GM19240 (cell line): Measurements from ENCODE around the gene KANSL1.
"Not testable (repeated sequence)": the region's sequence is repeated elsewhere in the genome, so short reads cannot be mapped to it uniquely, and the experiment has no call there.

Source experiments
- DNase-seq: peaks from one replicate; pipeline ENCODE4 v3.0.0; 2011; ENCODE audit warnings: low spot score; ENCODE audit not compliant: insufficient read length

KANSL1 gene

DNA sequence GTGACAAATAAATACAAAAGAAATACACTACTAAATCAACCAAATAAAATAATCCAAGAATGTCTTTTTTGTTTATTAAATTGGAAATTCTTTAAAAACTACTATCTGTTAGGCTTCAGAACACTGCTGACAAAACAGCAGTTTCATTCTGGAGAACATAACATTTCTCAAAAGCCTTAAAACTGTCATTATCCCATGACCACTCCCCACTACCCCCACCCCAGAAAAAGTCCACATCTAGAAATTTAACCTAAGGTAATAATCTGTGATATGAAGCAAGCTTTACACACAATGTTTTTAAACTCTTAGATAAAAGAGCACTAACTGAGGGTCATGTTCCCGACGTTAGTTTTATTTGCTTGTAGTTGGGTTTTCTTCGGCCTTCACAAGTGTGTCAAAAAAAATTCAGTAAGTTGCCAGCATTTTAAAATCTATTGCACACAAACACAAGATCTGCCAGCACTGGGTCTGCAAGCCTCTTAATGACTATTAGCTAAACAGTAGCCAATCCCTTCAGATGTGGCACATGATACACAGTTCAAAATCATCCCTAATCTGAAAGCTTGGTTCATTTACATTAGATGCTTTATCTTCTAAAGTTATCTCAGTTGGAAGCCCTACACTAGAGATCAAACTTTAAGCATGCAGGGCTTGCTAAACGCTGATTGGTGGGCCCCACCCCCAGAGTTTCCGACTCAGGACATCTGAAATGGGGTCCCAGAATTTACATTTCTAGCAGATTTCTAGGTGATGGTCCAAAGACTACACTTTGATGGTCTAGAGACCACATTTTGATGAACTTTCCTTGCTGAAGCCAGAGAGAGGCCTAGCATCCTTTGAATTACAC is 75.2 kb downstream of the KANSL1 start:
- DNase-seq = no peak

DNA sequence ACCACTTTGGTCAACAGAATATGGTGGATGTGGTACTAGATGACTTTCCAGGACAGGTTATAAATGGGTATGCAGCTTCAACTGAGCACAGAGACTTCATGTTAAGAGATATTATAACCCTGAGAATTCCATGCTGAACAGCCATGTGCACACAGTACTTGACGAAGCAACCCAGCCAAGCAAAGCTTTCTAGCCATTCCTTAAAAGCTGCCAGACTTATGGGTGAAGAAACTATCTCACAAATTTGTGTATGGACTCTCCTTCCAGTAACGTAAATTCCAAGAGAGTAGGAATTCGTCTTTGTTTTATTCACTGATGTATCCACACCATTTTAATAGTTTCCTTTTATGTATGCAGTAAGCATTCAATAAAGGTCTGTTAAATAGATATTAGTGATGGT is 76.1 kb downstream of the KANSL1 start:
- no peak for DNase-seq

DNA sequence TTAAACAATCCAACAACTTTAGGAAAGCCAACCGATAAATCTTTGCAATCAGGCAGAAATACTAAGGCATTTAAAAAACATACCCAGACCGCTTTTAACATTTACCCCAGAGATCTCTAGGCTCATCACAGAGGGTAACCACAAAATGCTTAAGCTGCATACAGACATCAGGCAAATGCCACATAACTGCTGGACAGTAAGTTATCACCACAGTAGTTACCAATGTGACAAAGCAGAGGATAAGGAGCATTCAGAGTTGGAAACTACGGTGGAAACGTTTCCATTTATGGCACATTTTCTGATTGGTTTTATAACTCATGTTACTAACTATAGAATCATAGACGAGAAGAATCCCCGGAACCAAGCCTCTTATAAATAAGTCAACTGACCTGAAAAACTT is 77.5 kb downstream of the KANSL1 start:
- no peak for DNase-seq

DNA sequence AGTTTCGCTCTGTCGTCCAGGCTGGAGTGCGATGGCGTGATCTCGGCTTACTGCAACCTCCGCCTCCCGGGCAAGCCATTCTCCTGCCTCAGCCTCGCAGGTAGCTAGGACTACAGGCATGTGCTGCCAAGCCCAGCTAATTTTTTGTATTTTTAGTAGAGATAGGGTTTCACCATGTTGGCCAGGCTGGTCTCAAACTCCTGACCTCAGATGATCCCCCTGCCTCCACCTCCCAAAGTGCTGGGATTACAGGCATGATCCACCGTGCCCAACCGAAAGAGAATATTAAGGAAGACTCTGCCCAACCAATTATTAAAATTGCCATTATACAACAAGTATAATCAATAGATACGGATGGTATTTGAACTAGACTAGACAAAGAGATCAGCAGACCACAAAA is 82.0 kb downstream of the KANSL1 start:
- DNase-seq = not testable (repeated sequence)

DNA sequence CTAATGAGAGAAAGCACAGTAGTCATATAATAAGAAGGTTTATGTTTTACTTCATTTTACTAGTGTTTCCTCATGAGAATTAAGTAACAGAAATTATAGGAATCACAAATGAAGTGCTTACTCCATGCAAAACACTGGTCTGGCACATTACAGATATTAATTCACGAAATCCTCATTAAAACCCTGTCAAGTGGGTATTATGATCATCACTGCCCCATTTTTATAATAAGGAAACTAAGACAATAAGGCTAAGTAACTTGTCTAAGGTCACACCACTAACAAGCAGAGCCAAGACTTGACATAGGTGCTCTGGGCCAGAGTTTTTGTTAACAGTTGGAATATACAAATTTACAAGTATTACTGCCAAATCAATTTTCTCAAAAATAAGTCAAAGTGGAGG is 83.0 kb downstream of the KANSL1 start:
- DNase-seq = no peak

DNA sequence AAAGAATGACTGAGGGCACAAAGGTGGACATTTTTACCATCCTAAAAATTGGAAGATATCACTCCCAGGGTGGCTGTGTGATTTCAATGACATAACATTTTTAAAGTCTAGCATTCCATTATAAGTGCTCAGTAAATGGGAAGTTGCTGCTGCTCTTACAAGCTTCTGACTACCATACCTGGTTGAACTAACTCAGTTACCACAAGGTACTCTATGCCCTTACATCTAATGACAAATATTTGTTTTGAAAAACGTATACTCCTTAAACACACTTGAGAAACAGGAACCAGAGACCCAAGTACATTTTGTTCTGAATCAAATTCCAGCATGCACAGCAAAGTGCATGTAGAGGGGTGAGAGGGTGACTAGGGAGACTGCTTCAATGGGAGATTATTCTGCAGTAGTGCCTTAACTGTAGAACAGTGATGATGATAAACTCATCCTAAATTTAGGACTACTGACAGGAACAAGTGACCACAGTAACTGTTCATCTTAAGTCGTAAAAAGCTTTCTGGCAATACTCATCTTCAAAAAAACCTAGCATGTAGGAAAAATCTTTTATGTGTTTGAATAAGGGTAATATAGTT is 83.5 kb downstream of the KANSL1 start:
- DNase-seq = no peak

DNA sequence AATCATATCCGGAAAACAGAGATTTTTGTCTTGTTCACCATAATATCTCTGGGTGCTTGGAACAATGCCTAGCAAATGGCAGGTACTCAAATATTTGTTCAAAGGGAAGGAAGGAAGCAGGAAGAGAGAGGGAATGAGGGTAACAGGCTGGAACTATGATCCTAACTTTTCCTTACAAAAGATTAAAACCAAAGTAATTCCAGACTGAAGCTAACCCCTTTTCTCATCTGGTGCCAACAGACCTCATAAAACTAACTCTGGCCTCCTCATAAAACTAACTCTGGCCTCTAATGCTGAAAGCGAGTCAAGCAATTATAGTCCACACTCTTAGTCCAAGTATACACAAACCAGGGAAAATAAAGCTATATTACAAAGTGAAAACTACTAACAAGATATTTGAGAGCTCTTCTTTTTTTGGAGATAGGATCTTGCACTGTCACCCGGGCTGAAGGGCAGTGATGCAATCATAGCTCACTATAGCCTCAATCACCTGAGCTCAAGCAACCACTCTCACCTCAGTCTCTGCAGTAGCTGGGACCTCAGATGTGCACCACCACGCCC is 84.6 kb downstream of the KANSL1 start:
- no peak for DNase-seq

DNA sequence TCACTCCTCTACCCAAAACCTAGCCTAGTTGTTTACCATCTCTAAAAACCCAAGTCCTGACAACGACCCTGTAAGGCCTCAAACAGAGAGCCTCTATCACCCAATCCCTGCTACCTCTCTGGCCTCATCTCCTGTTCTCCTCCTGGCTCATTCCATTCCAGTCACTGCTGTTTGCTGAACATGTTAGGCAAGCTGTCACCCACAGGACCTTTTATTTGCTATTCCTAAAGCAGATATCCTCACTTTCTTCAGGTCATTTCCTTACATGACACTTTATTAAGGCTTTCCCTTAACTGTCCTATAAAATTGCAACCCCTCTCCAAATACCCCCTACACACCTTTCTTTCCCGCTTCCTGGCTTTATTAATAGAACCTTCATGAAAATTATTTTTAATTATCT is 85.1 kb downstream of the KANSL1 start:
- DNase-seq = no peak

DNA sequence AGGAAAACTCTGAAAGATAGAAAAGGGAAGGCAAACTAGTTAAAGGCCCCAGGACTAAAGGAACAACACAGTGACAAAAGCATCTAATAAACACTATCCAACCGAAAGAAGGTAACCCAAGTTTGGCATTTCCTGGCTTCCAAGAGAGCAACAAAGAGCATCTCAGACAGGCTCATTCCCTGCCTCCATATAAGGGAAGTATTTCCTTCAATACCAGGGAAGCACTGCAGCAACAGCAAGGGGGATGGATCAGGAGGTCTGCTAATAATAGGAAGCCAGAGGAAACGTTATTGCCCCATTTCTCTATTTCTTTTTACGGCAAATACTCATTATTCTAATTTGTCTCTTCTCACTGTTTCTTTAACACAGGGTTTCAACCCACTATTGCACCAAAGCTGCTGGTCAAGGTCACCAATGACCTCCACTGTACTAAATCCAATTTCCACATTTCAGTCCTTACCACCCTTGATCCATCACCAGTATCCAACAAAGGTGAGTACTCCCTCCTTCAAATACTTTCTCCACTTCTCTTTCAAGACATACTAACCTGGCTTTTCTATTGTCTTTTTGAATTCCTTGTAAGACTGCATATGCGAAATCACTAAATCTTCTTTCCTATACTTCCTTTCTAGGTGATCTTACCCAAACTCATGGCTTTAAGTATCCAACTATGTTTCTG is 86.1 kb downstream of the KANSL1 start:
- no peak for DNase-seq

DNA sequence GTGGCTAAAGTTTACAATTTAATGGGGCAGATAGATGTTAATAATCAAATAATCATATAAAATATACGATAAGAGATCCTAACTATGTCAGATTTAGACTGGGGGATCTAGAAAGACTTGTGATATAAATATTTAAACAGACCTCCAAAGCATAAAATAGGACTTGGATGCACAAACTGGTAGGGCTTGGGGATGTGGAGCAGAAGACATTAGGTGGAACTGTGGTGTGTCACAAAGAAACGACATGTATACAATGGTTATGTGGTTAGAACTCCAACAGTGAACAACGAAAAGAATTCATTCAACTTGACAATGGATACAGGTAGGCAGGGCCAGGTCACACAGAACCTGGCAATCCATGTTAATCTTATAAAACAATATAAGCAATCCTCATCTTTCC is 90.4 kb downstream of the KANSL1 start:
- DNase-seq = not testable (repeated sequence)

DNA sequence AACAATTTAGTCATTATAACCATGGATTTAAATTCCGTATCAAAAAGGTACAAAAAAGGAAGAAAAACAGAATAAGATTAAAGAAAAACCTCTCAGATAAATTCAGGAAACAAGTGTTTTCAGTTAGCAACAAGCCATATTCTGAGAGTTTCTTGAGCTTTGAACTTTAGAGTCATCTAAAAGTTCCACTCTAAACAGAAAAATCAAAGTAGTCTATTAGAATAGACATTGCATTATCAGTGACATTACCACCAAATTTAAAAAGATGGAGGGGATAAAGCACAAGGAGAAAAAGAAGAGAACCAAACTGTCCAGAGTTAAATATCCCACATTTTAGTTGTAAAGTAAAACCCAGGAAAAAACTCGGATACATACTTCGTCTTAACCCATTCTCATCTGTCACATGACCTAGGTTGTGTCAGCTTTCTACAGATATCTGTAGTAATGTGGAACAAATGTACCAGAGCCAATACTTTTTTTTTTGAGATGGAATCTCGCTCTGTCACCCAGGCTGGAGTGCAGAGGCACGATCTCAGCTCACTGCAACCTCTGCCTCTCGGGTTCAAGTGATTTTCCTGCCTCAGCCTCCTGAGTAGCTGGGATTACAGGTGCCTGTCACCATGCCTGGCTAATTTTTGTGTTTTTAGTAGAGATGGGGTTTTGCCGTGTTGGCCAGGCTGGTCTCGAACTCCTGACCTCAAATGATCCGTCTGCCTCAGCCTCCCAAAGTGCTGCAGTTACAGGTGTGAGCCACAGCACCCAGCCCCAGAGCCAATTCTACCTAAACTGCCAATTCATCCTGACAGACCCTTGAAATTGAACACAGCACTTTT is 91.2 kb downstream of the KANSL1 start:
- not testable (repeated sequence) for DNase-seq

DNA sequence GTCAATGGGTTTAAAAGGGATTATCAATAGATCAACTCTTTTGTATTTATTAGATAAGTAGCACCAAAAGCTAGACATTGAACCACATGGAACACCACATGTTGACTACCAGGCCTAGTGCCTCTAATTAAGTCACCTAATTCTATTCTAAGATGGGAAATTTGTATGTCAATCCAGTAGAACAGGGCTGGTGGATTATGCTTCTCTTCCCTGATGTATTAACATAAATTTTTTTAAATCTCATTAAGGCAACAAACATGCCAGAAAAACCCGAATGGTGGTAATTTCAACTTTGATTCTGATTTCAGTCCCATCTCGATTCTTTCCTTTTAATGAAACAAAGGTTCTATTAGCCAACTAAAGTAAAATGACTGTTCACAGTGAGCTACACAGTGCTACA is 92.6 kb downstream of the KANSL1 start:
- no peak for DNase-seq

DNA sequence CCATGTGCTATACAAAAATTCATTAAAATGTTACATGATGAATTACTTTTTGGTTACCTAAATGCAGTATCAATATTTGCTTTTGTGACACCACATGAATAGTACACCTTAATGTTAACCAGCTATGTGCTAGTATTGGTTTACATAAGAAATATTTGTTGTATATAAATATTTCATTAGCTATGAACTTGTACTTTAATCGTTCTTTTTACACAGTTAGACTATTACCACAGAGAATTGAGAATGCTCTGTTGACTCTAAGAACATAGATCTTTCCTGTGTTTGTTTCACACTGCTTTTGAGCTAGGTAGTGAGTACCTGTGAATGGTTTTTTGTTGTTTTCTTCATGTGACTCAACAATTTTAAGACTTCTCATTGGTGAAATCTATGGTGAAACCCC is 93.4 kb downstream of the KANSL1 start:
- no peak for DNase-seq

DNA sequence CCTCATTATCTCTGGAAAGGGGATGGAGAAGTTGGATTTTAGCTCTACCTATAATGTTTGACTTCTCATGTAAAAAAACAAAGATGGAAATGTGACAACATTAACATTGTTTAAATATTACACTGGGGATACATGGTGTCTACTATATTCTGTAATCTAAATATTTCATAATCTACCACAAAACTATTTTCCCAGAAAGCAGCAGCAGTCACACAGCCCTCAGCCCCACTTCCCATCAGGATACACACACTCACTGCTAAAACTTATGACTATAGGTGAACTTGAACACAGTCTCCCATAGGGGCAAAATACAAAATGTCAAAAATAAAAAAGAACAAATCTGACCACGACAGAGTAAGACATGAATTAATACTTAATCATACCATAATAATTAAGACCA is 95.7 kb downstream of the KANSL1 start:
- no peak for DNase-seq

DNA sequence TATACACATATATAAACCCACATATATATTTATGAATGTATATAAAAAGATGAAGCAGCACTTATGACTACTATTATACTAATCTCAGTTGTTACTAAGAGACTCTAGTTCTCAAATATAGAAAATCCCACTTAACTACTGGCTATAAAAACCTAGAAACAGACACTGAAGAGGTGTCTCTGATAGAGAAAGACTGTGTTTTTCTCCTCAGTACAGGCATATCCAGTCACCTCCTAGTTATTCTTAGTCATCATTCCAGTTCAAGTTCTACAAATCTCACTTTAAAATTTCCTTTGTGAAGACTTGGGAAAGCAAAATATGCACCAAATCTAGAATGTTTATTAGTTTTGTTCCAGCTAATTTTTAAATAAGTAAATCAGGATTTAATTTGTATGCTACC is 100.2 kb downstream of the KANSL1 start:
- no peak for DNase-seq

DNA sequence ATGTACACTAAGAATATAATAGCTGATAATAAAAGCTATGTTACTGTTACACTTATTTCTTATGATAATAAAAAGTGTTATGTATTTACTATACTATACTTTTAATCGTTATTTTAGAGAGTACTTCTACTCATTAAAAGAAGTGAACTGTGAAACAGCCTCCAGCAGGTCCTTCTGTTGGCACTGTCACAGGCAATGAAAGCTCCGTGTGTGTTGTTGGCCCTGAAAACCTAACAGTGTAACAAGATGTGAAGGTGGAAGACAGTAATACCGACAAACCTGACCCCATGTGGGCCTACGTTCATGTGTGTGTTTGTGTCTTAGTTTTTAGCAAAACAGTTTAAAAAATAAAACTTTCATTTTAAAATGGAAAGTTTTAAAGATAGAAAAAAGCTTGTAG is 102.4 kb downstream of the KANSL1 start:
- no peak for DNase-seq

DNA sequence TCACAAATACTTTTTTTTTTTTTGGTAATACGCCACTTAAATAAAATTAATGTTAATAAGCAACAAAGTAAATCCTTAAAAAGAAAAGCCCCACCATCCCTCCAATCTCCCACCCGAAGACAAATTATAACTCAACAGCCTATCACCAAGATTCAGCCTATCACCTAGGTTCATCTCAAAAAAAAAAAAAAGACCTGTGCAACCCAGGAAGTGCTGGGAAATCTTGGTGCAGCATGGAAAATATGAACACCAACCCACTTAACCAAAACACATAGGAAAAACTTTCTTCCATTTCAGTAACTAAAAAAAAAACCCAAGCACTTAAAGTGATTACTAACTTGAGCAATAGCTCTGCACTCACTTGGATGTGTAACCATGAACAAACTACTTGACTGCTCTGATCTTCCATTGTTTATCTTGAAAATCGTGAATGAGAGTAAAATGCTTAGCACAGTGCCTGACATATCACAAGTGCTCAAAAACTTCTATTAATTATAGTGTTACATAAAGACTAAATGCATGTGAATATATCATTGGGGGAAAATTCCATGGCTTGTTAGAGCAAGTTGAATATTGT is 103.8 kb downstream of the KANSL1 start:
- no peak for DNase-seq

DNA sequence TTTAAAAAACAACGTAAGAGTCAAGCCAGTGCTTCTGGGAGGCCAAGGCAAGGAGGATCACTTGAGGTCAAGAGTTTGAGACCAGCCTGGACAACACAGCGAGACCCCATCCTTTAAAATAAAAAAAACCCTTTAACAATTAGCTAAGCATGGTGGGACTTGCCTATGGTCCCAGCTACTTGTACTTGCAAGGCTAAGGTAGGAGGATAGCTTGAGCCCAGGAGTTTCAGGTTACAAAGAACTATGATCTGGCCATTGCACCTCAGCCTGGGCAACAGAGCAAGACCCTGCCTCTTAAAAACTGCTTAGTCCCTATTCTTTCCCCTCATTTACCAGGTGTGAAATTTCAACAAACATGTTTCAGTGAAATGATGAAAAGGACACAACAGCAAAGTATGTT is 104.6 kb downstream of the KANSL1 start:
- no peak for DNase-seq

DNA sequence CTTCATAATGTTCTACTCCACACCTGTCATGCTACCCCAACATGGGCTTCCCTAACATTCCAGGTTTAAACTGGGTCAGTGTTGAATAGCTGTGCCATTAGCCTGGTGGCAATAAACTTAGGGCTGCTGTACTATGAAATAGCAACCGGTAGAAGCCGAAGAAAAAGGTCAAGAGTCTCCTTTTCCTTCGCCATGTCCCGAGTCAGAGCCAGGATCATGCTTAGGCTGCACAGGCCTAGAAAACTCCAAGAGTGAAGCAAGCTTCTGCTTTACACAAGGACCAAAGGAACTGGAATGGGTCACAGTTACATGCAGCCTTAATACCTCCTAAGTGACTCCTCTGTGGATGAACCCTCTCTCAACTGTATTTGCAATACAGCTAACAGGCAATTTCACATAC is 105.4 kb downstream of the KANSL1 start:
- DNase-seq = not testable (repeated sequence)

DNA sequence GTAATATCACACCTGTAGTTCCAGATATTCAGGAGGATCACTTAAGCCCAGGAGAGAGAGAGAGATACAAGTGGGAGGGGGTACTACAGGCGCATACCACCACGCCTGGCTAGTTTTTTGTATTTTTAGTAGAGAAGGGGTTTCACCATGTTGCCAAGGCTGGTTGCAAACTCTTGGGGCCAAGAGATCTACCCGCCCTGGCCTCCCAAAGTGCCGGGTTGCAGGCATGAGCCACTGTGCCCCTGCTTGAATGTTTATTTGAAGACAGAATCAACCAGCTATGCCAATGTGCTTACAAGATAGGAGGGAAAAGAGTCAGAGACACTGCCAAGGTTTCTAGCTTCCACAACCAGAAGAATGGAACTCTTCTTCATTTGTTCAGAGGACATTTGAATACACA is 106.4 kb downstream of the KANSL1 start:
- DNase-seq = no peak

DNA sequence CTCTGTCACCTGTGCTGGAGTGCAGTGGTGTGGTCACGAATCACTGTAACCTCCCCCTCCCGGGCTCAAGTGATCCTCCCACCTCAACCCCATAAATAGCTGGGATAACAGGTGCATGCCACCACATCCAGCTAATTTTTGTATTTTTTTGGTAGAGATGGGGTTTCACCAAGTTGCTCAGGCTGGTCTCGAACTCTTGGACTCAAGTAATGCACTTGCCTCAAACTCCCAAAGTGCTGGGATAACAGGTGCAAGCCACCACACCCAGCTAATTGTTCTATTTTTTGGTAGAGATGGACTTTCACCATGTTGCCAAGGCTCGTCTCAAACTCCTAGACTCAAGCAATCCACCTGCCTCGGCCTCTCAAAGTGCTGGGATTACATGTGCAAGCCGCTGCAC is 107.7 kb downstream of the KANSL1 start:
- DNase-seq = no peak
